HEK293 (cell line): Measurements from ENCODE around the gene NUCB1.

Experiments
- ELK4 ChIP-seq: IDR thresholded peaks from 2 replicates; pipeline ENCODE4 v1.6.1; 2011; ENCODE audit warnings: mild to moderate bottlenecking, low read depth, low read length, borderline replicate concordance
- GLIS2 ChIP-seq: fragments of 450-650 bp; formaldehyde crosslinking; IDR thresholded peaks from 2 replicates; pipeline ENCODE4 v1.5.1; 2016; ENCODE audit warnings: missing biosample characterization, missing genetic modification characterization
- HIC1 ChIP-seq: fragments of 450-650 bp; formaldehyde crosslinking; IDR thresholded peaks from 2 replicates; pipeline ENCODE4 v1.5.1; 2016; ENCODE audit warnings: missing biosample characterization, missing genetic modification characterization
- HOXA7 ChIP-seq: sonication (generic); formaldehyde crosslinking; IDR thresholded peaks from 2 replicates; pipeline ENCODE4 v1.8.1; 2022; ENCODE audit warnings: missing genetic modification reagents, borderline replicate concordance
- MEIS1 ChIP-seq: sonication (generic); formaldehyde crosslinking; IDR thresholded peaks from 2 replicates; pipeline ENCODE4 v1.8.1; 2022; ENCODE audit warnings: missing genetic modification reagents, mild to moderate bottlenecking, borderline replicate concordance
- OVOL3 ChIP-seq: fragments of 450-650 bp; formaldehyde crosslinking; IDR thresholded peaks from 2 replicates; pipeline ENCODE4 v1.5.1; 2016; ENCODE audit warnings: missing biosample characterization, missing genetic modification characterization
- PRDM10 ChIP-seq: fragments of 450-650 bp; formaldehyde crosslinking; IDR thresholded peaks from 2 replicates; pipeline ENCODE4 v1.5.1; 2016; ENCODE audit warnings: missing biosample characterization, missing genetic modification characterization
- RBAK ChIP-seq: fragments of 450-650 bp; formaldehyde crosslinking; IDR thresholded peaks from 2 replicates; pipeline ENCODE4 v1.5.1; 2016; ENCODE audit warnings: missing biosample characterization, missing genetic modification characterization
- REST ChIP-seq: fragments of 450-650 bp; formaldehyde crosslinking; IDR thresholded peaks from 2 replicates; pipeline ENCODE4 v1.5.1; 2016; ENCODE audit warnings: missing biosample characterization, missing genetic modification characterization
- ZBTB17 ChIP-seq: fragments of 450-650 bp; formaldehyde crosslinking; IDR thresholded peaks from 2 replicates; pipeline ENCODE4 v1.5.1; 2016; ENCODE audit warnings: missing biosample characterization, missing genetic modification characterization
- ZBTB6 ChIP-seq: fragments of 450-650 bp; formaldehyde crosslinking; IDR thresholded peaks from 2 replicates; pipeline ENCODE4 v1.5.1; 2017; ENCODE audit warnings: missing biosample characterization, missing genetic modification characterization
- ZNF121 ChIP-seq: fragments of 450-650 bp; formaldehyde crosslinking; IDR thresholded peaks from 2 replicates; pipeline ENCODE4 v1.5.1; 2016; ENCODE audit warnings: missing biosample characterization, missing genetic modification characterization
- ZNF133 ChIP-seq: fragments of 450-650 bp; formaldehyde crosslinking; IDR thresholded peaks from 2 replicates; pipeline ENCODE4 v1.5.1; 2016; ENCODE audit warnings: missing biosample characterization, missing genetic modification characterization
- ZNF366 ChIP-seq: fragments of 450-650 bp; formaldehyde crosslinking; conservative IDR thresholded peaks from 2 replicates; pipeline ENCODE4 v1.5.1; 2016; ENCODE audit warnings: missing biosample characterization, missing genetic modification characterization
- ZNF37A ChIP-seq: fragments of 450-650 bp; IDR thresholded peaks from 2 replicates; pipeline ENCODE4 v1.5.1; 2018; ENCODE audit warnings: missing biosample characterization, missing genetic modification characterization
- ZNF548 ChIP-seq: fragments of 450-650 bp; formaldehyde crosslinking; IDR thresholded peaks from 2 replicates; pipeline ENCODE4 v1.5.1; 2016; ENCODE audit warnings: missing biosample characterization, missing genetic modification characterization
- ZNF623 ChIP-seq: fragments of 450-650 bp; formaldehyde crosslinking; IDR thresholded peaks from 2 replicates; pipeline ENCODE4 v1.5.1; 2016; ENCODE audit warnings: missing biosample characterization, missing genetic modification characterization
- ZNF629 ChIP-seq: fragments of 450-650 bp; formaldehyde crosslinking; IDR thresholded peaks from 2 replicates; pipeline ENCODE4 v1.5.1; 2017; ENCODE audit warnings: missing biosample characterization, missing genetic modification characterization
- TF ChIP-seq, protein P1 (sequence below): fragments of 450-650 bp; IDR thresholded peaks from 2 replicates; pipeline ENCODE4 v1.5.1; 2018; ENCODE audit warnings: missing biosample characterization, missing genetic modification characterization
- TF ChIP-seq, protein P2 (sequence below): fragments of 450-650 bp; formaldehyde crosslinking; IDR thresholded peaks from 2 replicates; pipeline ENCODE4 v1.5.1; 2016; ENCODE audit warnings: missing biosample characterization, missing genetic modification characterization
- TF ChIP-seq, protein P3 (sequence below): fragments of 450-650 bp; formaldehyde crosslinking; IDR thresholded peaks from 2 replicates; pipeline ENCODE4 v1.5.1; 2017; ENCODE audit warnings: missing biosample characterization, mild to moderate bottlenecking, missing genetic modification characterization, moderate library complexity

The NUCB1 gene

DNA sequence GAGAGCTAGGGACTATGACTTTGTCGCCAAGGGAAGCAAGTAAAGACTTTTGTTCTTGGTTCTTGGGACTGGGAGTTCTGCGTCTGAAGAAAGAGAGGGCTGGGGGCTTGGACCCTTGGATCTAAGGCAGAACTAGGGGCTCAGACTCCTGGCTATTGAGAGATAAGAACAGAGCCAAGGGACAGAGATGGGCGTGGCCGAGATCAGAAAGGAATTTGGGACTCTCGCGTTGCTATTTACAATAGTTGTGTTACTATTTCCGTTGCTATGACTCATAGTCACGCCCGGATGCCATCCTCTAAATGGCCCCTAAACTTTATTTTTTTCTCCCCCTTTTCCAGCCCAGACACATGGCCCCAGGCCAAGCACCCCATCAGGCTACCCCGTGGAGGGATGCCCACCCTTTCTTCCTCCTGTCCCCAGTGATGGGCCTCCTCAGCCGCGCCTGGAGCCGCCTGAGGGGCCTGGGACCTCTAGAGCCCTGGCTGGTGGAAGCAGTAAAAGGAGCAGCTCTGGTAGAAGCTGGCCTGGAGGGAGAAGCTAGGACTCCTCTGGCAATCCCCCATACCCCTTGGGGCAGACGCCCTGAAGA, 27.1 kb upstream of the NUCB1 start (continued):
- TF ChIP-seq REST (tag by site-specific recombination), result no peak
- TF ChIP-seq ZNF623 (tag by site-specific recombination), result no peak
- peak; percentile 81 for TF ChIP-seq ZNF366 (tag by site-specific recombination)
- TF ChIP-seq, protein P1, sequence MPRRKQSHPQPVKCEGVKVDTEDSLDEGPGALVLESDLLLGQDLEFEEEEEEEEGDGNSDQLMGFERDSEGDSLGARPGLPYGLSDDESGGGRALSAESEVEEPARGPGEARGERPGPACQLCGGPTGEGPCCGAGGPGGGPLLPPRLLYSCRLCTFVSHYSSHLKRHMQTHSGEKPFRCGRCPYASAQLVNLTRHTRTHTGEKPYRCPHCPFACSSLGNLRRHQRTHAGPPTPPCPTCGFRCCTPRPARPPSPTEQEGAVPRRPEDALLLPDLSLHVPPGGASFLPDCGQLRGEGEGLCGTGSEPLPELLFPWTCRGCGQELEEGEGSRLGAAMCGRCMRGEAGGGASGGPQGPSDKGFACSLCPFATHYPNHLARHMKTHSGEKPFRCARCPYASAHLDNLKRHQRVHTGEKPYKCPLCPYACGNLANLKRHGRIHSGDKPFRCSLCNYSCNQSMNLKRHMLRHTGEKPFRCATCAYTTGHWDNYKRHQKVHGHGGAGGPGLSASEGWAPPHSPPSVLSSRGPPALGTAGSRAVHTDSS, result no peak
- peak; percentile 55; the same call in 1 of the 2 replicates for TF ChIP-seq PRDM10 (tag by site-specific recombination)
- TF ChIP-seq RBAK (tag by site-specific recombination), result no peak
- TF ChIP-seq, protein P2, sequence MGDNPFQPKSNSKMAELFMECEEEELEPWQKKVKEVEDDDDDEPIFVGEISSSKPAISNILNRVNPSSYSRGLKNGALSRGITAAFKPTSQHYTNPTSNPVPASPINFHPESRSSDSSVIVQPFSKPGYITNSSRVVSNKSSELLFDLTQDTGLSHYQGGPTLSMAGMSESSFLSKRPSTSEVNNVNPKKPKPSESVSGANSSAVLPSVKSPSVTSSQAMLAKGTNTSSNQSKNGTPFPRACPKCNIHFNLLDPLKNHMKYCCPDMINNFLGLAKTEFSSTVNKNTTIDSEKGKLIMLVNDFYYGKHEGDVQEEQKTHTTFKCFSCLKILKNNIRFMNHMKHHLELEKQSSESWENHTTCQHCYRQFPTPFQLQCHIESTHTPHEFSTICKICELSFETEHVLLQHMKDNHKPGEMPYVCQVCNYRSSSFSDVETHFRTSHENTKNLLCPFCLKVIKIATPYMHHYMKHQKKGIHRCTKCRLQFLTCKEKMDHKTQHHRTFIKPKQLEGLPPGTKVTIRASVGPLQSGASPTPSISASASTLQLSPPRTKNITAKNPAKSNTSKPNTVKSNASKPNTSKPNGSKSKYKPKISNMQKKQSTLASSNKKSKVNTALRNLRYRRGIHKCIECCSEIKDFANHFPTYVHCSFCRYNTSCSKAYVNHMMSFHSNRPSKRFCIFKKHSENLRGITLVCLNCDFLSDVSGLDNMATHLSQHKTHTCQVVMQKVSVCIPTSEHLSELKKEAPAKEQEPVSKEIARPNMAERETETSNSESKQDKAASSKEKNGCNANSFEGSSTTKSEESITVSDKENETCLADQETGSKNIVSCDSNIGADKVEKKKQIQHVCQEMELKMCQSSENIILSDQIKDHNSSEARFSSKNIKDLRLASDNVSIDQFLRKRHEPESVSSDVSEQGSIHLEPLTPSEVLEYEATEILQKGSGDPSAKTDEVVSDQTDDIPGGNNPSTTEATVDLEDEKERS (tag by site-specific recombination), result no peak
- TF ChIP-seq ZBTB17, result peak; percentile 58
- TF ChIP-seq, protein P3, sequence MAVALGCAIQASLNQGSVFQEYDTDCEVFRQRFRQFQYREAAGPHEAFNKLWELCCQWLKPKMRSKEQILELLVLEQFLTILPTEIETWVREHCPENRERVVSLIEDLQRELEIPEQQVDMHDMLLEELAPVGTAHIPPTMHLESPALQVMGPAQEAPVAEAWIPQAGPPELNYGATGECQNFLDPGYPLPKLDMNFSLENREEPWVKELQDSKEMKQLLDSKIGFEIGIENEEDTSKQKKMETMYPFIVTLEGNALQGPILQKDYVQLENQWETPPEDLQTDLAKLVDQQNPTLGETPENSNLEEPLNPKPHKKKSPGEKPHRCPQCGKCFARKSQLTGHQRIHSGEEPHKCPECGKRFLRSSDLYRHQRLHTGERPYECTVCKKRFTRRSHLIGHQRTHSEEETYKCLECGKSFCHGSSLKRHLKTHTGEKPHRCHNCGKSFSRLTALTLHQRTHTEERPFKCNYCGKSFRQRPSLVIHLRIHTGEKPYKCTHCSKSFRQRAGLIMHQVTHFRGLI (tag by site-specific recombination), result no peak; the same call in 1 of the 2 replicates
- TF ChIP-seq HIC1, result peak; percentile 72
- no peak for TF ChIP-seq ZBTB6
- TF ChIP-seq OVOL3 (tag by site-specific recombination), result no peak
- TF ChIP-seq ZNF37A (tag by site-specific recombination), result no peak
- peak; percentile 52 for TF ChIP-seq GLIS2
- no peak for TF ChIP-seq ELK4
- no peak for TF ChIP-seq HOXA7 (CRISPR knock-in tag)
- no peak for TF ChIP-seq ZNF121
- TF ChIP-seq ZNF133, result no peak
- TF ChIP-seq ZNF548 (tag by site-specific recombination), result no peak
- TF ChIP-seq MEIS1 (CRISPR knock-in tag), result no peak
- TF ChIP-seq ZNF629 (tag by site-specific recombination), result peak; percentile 69
